A673 (cell line): ENCODE results near the gene FGF18. TPM values are rescaled to one million over a fixed set of nuclear protein-coding genes. Genes with fewer than 3 reads are reported as not detected.

Source experiments
- BruUV-seq: library from RNA; stranded (reverse); fragments of 400-500 nt; replicated peaks from 2 replicates; lab custom pipeline; 2021; lab: Mats Ljungman, UMichigan
- CTCF ChIA-PET: fragments of 300-600 bp; sonication (Branson Sonifier 250); formaldehyde crosslinking; loops from one replicate; lab custom pipeline; 2022; ENCODE audit warnings: antibody characterized with exemption; lab: Charles Lee
- POLR2A ChIA-PET: fragments of 300-600 bp; sonication (Branson Sonifier 250); formaldehyde crosslinking; loops from one replicate; lab custom pipeline; 2022; ENCODE audit warnings: antibody characterized with exemption; ENCODE audit not compliant: low non-redundant PET; lab: Charles Lee
- DNase-seq: peaks from one replicate; pipeline ENCODE4 v3.0.0-alpha.2; 2015; ENCODE audit warnings: low spot score
- H3K27ac ChIP-seq: fragments of 200-600 bp; sonication (generic); 2 replicates; pipeline ENCODE4 v1.5.1; 2016; ENCODE audit warnings: mixed run types, low read depth, mild to moderate bottlenecking, mixed read lengths, antibody characterized with exemption, low read length; ENCODE audit not compliant: poor library complexity, severe bottlenecking
- H3K27me3 ChIP-seq: fragments of 200-600 bp; sonication (generic); replicated peaks from 2 replicates; pipeline ENCODE4 v1.6.1; 2017; ENCODE audit warnings: mixed run types, low read depth, mild to moderate bottlenecking, mixed read lengths, antibody characterized with exemption, low read length; ENCODE audit not compliant: insufficient read depth, poor library complexity
- H3K36me3 ChIP-seq: fragments of 200-600 bp; sonication (generic); 2 replicates; pipeline ENCODE4 v1.6.1; 2016; ENCODE audit warnings: mixed run types, mild to moderate bottlenecking, mixed read lengths, antibody characterized with exemption, low read length; ENCODE audit not compliant: insufficient read depth, poor library complexity, severe bottlenecking
- H3K4me1 ChIP-seq: fragments of 200-600 bp; sonication (generic); 2 replicates; pipeline ENCODE4 v1.6.1; 2017; ENCODE audit warnings: mixed run types, mild to moderate bottlenecking, mixed read lengths, antibody characterized with exemption, low read length; ENCODE audit not compliant: insufficient read depth, poor library complexity, severe bottlenecking
- H3K4me3 ChIP-seq: fragments of 200-600 bp; sonication (generic); 2 replicates; pipeline ENCODE4 v1.5.1; 2016; ENCODE audit warnings: low read depth, mixed run types, mild to moderate bottlenecking, mixed read lengths, low read length; ENCODE audit not compliant: poor library complexity, severe bottlenecking
- H3K9me3 ChIP-seq: fragments of 200-600 bp; sonication (generic); 2 replicates; pipeline ENCODE4 v1.6.1; 2016; ENCODE audit warnings: mixed run types, low read depth, mild to moderate bottlenecking, mixed read lengths, antibody characterized with exemption, low read length; ENCODE audit not compliant: poor library complexity, severe bottlenecking
- EZH2 ChIP-seq: fragments of 200-600 bp; sonication (generic); IDR thresholded peaks from 2 replicates; pipeline ENCODE4 v1.6.1; 2017; ENCODE audit warnings: borderline replicate concordance, low read depth, mild to moderate bottlenecking, mixed read lengths, antibody characterized with exemption, low read length; ENCODE audit not compliant: poor library complexity, severe bottlenecking
- intact Hi-C: fragments of 100-400 bp; cut with micrococcal nuclease; formaldehyde crosslinking; loops from one replicate; pipeline ENCODE4 v1.10.0; 2022; ENCODE audit not compliant: unreplicated experiment
- total RNA-seq: library from RNA; stranded (reverse); gene quantifications from 2 replicates; pipeline ENCODE4 v1.2.3, GENCODE V29; 2021
- TF ChIP-seq, protein P1 (sequence below): fragments of 300-800, 200-600 bp; sonication (generic); conservative IDR thresholded peaks from 2 replicates; pipeline ENCODE4 v1.5.1; 2017; ENCODE audit warnings: low read depth, mild to moderate bottlenecking, antibody characterized with exemption, low read length, moderate library complexity, mixed read lengths

Gene FGF18
- total RNA-seq, 1 experiment from 2014 or later, result 1.3 TPM

DNA sequence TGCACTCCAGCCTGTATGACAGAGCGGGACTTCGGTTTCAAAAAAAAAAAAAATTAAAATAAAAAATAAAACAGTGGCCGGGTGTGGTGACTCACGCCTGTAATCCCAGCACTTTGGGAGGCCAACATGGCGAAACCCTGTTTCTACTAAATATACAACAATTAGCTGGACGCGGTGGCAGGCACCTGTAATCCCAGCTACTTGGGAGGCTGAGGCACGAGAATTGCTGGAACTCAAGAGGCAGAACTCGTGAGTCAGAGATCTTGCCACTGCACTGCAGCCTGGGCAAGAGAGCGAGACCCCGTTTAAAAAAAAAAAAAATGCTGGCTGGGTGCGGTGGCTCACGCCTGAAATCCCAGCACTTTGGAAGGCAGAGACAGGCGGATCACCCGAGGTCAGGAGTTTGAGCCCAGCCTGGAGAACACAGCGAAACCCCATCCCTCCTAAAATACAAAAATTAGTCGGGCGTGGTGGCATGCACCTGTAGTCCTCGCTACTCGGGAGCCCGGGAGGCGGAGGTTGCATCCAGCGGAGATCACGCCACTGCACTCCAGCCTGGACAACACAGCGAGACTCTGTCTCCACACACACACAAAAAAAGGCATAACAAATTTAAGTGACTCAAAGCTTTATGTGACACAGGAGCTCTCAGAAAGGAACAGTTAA, 33.3 kb upstream of the FGF18 start:
- H3K36me3 ChIP-seq, result peaks cover 21% of the 10 kb centered on the region
- peak overlapping the region; percentile 80 for H3K4me3 ChIP-seq
- TF ChIP-seq, protein P1, sequence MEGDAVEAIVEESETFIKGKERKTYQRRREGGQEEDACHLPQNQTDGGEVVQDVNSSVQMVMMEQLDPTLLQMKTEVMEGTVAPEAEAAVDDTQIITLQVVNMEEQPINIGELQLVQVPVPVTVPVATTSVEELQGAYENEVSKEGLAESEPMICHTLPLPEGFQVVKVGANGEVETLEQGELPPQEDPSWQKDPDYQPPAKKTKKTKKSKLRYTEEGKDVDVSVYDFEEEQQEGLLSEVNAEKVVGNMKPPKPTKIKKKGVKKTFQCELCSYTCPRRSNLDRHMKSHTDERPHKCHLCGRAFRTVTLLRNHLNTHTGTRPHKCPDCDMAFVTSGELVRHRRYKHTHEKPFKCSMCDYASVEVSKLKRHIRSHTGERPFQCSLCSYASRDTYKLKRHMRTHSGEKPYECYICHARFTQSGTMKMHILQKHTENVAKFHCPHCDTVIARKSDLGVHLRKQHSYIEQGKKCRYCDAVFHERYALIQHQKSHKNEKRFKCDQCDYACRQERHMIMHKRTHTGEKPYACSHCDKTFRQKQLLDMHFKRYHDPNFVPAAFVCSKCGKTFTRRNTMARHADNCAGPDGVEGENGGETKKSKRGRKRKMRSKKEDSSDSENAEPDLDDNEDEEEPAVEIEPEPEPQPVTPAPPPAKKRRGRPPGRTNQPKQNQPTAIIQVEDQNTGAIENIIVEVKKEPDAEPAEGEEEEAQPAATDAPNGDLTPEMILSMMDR, result no peak
- no peak for TF ChIP-seq EZH2
- BruUV-seq, result no TSS peak
- CTCF ChIA-PET, result no interaction called here
- no peaks in the 10 kb centered on the region for H3K9me3 ChIP-seq
- DNase-seq, result no peak
- POLR2A ChIA-PET, result no interaction called here
- peaks cover 9% of the 10 kb centered on the region for H3K4me1 ChIP-seq
- H3K27me3 ChIP-seq, result no peaks in the 10 kb centered on the region
- intact Hi-C loops, result no loop called here
- H3K27ac ChIP-seq, result peak overlapping the region; percentile 94

DNA sequence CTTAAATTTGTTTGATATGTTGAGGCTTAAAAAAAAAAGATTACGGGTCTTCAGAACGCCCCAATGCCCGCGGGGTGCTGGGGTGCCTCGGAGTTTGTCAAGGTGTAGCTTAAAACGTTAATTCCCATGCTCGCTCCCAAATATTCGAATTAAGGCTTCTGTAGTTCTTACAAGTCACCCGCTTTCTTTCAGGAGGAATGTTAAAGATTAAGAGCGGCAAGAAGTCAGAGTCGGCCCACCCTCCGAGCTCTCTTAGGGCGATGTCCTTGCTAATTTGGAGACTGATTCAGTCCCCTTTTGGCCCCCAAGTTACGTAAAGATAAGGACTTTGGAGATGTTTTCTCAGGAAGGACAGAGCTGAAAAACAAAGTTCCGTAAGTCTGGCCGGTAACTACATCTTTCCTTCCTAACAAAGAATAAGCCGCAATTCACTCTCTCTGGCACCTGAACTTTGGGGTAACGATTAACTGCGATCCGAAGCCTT, 32.5 kb upstream of the FGF18 start:
- ChIA-PET CTCF (no interaction called here), POLR2A (interaction anchor here (0.6 kb wide), 1 partner anchor 1167 kb away, joined by 4 read pairs; no protein-coding TSS in a partner anchor)
- H3K36me3 ChIP-seq, result peaks cover 29% of the 10 kb centered on the region
- intact Hi-C loops, result no loop called here
- H3K9me3 ChIP-seq, result no peaks in the 10 kb centered on the region
- BruUV-seq, result TSS peak; percentile 99
- peak; percentile 25 for DNase-seq
- H3K4me1 ChIP-seq, result peaks cover 9% of the 10 kb centered on the region
- H3K27me3 ChIP-seq, result no peaks in the 10 kb centered on the region
- H3K27ac ChIP-seq, result peak overlapping the region; percentile 94
- H3K4me3 ChIP-seq, result peak overlapping the region; percentile 80
- TF ChIP-seq, protein P1, result no peak
- no peak for TF ChIP-seq EZH2

DNA sequence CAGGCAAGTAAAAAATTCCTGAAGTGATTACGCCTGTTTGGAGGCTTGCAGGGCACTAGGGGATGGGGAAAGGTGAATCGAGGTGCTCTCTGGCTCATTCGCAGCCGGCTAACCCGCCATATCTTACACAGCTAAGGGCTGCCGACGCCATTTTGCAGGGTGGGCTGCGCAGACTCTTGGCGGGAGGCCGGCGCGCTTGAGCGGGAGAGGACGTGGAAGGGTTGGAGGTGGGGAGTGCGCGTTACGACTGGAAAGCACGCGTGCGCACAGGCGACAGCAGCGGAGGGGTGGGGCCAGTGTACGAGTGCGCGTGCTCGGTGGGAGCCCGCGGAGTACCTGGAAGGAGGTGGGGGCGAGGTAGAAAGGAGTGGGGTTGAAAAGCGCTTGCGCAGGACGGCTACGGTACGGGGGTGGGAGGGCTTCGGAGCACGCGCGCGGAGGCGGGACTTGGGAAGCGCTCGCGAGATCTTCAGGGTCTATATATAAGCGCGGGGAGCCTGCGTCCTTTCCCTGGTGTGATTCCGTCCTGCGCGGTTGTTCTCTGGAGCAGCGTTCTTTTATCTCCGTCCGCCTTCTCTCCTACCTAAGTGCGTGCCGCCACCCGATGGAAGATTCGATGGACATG, 32.0 kb upstream of the FGF18 start, which contains the start of gene NPM1:
Gene NPM1 (plus strand): TSS at position 505 of the 625 bp plus-strand sequence. CDS start 100 bp downstream, at position 605.
- no TSS peak for BruUV-seq
- Histone ChIP-seq H3K27me3 (no peaks in the 10 kb centered on the region), H3K27ac (peak within 1 kb of the TSS; percentile 97), H3K4me1 (peaks cover 9% of the 10 kb centered on the region), H3K9me3 (no peaks in the 10 kb centered on the region), H3K36me3 (peaks cover 34% of the 10 kb centered on the region), H3K4me3 (peak within 1 kb of the TSS; percentile 80)
- ChIA-PET CTCF (no interaction called here), POLR2A (interaction anchor here (0.6 kb wide), 1 partner anchor 1168 kb away, joined by 4 read pairs; no protein-coding TSS in a partner anchor)
- intact Hi-C loops, result no loop called here
- no peak for TF ChIP-seq EZH2
- TF ChIP-seq, protein P1, result no peak
- peak; percentile 97 for DNase-seq
